HepG2 (cell line): ENCODE results near the gene BTBD19. TPM values are rescaled to one million over a fixed set of nuclear protein-coding genes. Genes with fewer than 3 reads are reported as not detected.
A peak's percentile ranks its signal among the peaks of the same experiment; 100 is the strongest.

ENCODE experiments used
- ARHGAP35 ChIP-seq: sonication (generic); formaldehyde crosslinking; IDR thresholded peaks from 2 replicates; pipeline ENCODE4 v1.9.0; 2022; ENCODE audit warnings: mild to moderate bottlenecking, inconsistent platforms, moderate library complexity, missing genetic modification reagents, borderline replicate concordance
- CHD2 ChIP-seq: IDR thresholded peaks from 2 replicates; pipeline ENCODE4 v1.6.1; 2011; ENCODE audit warnings: low read depth, low read length, improper control_type of control experiment
- GATA4 ChIP-seq: sonication (generic); IDR thresholded peaks from 2 replicates; pipeline ENCODE4 v1.6.1; 2016; ENCODE audit warnings: antibody characterized with exemption, low read depth, borderline replicate concordance
- HOXA5 ChIP-seq: sonication (generic); formaldehyde crosslinking; IDR thresholded peaks from 2 replicates; pipeline ENCODE4 v1.4.0; 2020; ENCODE audit warnings: missing genetic modification reagents
- JUND ChIP-seq: sonication (generic); formaldehyde crosslinking; IDR thresholded peaks from 2 replicates; pipeline ENCODE4 v1.8.0; 2022; ENCODE audit warnings: mild to moderate bottlenecking, missing genetic modification reagents
- KDM6A ChIP-seq: IDR thresholded peaks from 2 replicates; pipeline ENCODE4 v1.6.1; 2016; ENCODE audit warnings: low read depth
- KLF9 ChIP-seq: IDR thresholded peaks from 2 replicates; pipeline ENCODE4 v1.6.1; 2016; ENCODE audit warnings: low read depth
- ZFP90 ChIP-seq: sonication (generic); formaldehyde crosslinking; IDR thresholded peaks from 2 replicates; pipeline ENCODE4 v1.8.0; 2022; ENCODE audit warnings: missing genetic modification reagents, mild to moderate bottlenecking, inconsistent platforms, borderline replicate concordance
- ZMYM2 ChIP-seq: sonication (generic); formaldehyde crosslinking; IDR thresholded peaks from 2 replicates; pipeline ENCODE4 v1.8.0; 2022; ENCODE audit warnings: mild to moderate bottlenecking, missing genetic modification reagents
- ZNF101 ChIP-seq: sonication (generic); formaldehyde crosslinking; IDR thresholded peaks from 2 replicates; pipeline ENCODE4 v1.4.0; 2020; ENCODE audit warnings: mild to moderate bottlenecking, low read depth, missing genetic modification reagents, borderline replicate concordance
- ZNF235 ChIP-seq: sonication (generic); formaldehyde crosslinking; IDR thresholded peaks from 2 replicates; pipeline ENCODE4 v1.8.1; 2023; ENCODE audit warnings: mild to moderate bottlenecking, missing genetic modification reagents, borderline replicate concordance
- ZNF3 ChIP-seq: IDR thresholded peaks from 2 replicates; pipeline ENCODE4 v1.7.0; 2017; ENCODE audit warnings: inconsistent platforms
- ZNF558 ChIP-seq: sonication (generic); formaldehyde crosslinking; IDR thresholded peaks from 2 replicates; pipeline ENCODE4 v1.9.0; 2022; ENCODE audit warnings: mild to moderate bottlenecking, missing genetic modification reagents, borderline replicate concordance
- ZSCAN25 ChIP-seq: sonication (generic); formaldehyde crosslinking; IDR thresholded peaks from 2 replicates; pipeline ENCODE4 v1.8.0; 2022; ENCODE audit warnings: mild to moderate bottlenecking, missing genetic modification reagents
- ZSCAN30 ChIP-seq: sonication (generic); formaldehyde crosslinking; IDR thresholded peaks from 2 replicates; pipeline ENCODE4 v1.5.0; 2020; ENCODE audit warnings: mild to moderate bottlenecking, missing genetic modification reagents
- polyA plus RNA-seq, 8 experiments: library from polyadenylated mRNA; depleted of rRNA in 3 of 8; stranded (reverse) in 7 of 8; unstranded in 1 of 8; fragments of >200 nt; fragmentation: Illumina TruSeq in 4 of 8; extraction: Trizol in 4 of 8; gene quantifications; 2 replicates each; pipeline versions ENCODE4 v1.2.1 to v1.2.3, GENCODE V29; 2011 to 2016; ENCODE audit warnings: low read depth in 4 of 8, missing spikeins in 1 of 8, mixed read lengths in 1 of 8; ENCODE audit not compliant: insufficient read depth in 1 of 8
- total RNA-seq, 5 experiments: library from RNA; depleted of rRNA; stranded (reverse); fragments of >200 nt; fragmentation: Illumina TruSeq; extraction: Trizol; gene quantifications; 2 replicates each; pipeline ENCODE4 v1.2.3, GENCODE V29; 2016; ENCODE audit warnings: low read depth in 1 of 5
- TF ChIP-seq, protein P1 (sequence below): sonication (generic); formaldehyde crosslinking; IDR thresholded peaks from 2 replicates; pipeline ENCODE4 v1.4.0; 2020; ENCODE audit warnings: missing genetic modification reagents, borderline replicate concordance
- TF ChIP-seq, protein P2 (sequence below): sonication (generic); formaldehyde crosslinking; IDR thresholded peaks from 2 replicates; pipeline ENCODE4 v1.5.0; 2020; ENCODE audit warnings: missing genetic modification reagents, mild to moderate bottlenecking, borderline replicate concordance
- TF ChIP-seq, protein P3 (sequence below): sonication (generic); formaldehyde crosslinking; IDR thresholded peaks from 2 replicates; pipeline ENCODE4 v1.5.0; 2020; ENCODE audit warnings: mild to moderate bottlenecking, missing genetic modification reagents, moderate library complexity
- TF ChIP-seq, protein P4 (sequence below): sonication (generic); formaldehyde crosslinking; IDR thresholded peaks from 2 replicates; pipeline ENCODE4 v1.4.0; 2020; ENCODE audit warnings: missing genetic modification reagents

The BTBD19 gene
- total and polyA plus RNA-seq, 2 of the 13 experiments (the other 11 are each of a cell fraction or from before 2014, with no cell fraction given), result 2.7 to 6.7 TPM

DNA sequence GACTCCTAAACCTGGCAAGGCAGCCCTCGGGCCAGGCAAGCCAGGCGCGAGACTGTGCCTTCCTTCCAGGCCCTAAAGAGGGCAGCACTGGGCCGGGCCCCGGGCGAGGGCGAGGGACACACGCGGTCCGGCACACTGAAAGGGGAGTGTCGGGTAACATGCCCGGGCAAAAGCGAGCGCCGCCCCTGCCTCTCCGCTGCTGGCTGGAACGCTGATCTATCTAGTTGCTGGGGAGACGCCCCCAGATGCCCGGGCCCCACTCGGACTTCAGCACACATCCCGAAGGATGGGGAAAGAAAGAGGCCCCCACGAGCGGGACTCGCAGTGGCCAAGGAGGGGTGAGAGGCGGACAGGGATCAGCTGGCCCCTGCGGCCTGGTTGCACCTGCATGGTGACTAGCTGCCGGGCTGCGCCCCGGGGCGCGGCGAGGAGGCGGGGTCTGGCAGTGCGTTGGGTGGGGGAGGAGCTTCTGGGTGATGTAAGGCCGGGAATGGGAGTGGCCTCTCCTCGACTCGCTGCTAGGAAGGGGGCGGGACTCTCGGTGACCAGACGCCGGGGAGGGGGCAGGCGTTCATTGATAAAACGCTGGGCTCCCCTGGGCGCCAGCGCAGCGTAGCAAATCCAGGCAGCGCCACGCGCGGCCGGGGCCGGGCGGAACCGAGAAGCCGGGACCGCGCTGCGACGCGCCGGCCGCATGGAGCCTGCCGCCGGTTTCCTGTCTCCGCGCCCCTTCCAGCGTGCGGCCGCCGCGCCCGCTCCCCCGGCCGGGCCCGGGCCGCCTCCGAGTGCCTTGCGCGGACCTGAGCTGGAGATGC lies 8.3 kb upstream of the BTBD19 start, which contains the start of gene PLK3 (continued):
- TF ChIP-seq, protein P1, sequence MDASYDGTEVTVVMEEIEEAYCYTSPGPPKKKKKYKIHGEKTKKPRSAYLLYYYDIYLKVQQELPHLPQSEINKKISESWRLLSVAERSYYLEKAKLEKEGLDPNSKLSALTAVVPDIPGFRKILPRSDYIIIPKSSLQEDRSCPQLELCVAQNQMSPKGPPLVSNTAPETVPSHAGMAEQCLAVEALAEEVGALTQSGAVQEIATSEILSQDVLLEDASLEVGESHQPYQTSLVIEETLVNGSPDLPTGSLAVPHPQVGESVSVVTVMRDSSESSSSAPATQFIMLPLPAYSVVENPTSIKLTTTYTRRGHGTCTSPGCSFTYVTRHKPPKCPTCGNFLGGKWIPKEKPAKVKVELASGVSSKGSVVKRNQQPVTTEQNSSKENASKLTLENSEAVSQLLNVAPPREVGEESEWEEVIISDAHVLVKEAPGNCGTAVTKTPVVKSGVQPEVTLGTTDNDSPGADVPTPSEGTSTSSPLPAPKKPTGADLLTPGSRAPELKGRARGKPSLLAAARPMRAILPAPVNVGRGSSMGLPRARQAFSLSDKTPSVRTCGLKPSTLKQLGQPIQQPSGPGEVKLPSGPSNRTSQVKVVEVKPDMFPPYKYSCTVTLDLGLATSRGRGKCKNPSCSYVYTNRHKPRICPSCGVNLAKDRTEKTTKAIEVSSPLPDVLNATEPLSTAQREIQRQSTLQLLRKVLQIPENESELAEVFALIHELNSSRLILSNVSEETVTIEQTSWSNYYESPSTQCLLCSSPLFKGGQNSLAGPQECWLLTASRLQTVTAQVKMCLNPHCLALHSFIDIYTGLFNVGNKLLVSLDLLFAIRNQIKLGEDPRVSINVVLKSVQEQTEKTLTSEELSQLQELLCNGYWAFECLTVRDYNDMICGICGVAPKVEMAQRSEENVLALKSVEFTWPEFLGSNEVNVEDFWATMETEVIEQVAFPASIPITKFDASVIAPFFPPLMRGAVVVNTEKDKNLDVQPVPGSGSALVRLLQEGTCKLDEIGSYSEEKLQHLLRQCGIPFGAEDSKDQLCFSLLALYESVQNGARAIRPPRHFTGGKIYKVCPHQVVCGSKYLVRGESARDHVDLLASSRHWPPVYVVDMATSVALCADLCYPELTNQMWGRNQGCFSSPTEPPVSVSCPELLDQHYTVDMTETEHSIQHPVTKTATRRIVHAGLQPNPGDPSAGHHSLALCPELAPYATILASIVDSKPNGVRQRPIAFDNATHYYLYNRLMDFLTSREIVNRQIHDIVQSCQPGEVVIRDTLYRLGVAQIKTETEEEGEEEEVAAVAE, result peak; percentile 57; the same call in 1 of the 2 replicates
- no peak for TF ChIP-seq ZSCAN30
- TF ChIP-seq ZFP90 (CRISPR knock-in tag), result 0 out of 2 replicates have a peak, but pooled peaks have one; percentile 56
- TF ChIP-seq KDM6A (CRISPR knock-in tag), result peak; percentile 40
- TF ChIP-seq ZNF558 (CRISPR knock-in tag), result peak; percentile 55; the same call in 1 of the 2 replicates
- TF ChIP-seq ZSCAN25 (CRISPR knock-in tag), result peak; percentile 64; the same call in 1 of the 2 replicates
- TF ChIP-seq ZNF235, result no peak
- TF ChIP-seq, protein P2, sequence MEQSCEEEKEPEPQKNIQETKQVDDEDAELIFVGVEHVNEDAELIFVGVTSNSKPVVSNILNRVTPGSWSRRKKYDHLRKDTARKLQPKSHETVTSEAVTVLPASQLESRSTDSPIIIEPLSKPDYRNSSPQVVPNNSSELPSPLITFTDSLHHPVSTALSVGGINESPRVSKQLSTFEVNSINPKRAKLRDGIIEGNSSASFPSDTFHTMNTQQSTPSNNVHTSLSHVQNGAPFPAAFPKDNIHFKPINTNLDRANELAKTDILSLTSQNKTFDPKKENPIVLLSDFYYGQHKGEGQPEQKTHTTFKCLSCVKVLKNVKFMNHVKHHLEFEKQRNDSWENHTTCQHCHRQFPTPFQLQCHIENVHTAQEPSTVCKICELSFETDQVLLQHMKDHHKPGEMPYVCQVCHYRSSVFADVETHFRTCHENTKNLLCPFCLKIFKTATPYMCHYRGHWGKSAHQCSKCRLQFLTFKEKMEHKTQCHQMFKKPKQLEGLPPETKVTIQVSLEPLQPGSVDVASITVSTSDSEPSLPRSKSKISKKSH (CRISPR knock-in tag), result peak; percentile 96
- TF ChIP-seq, protein P3, sequence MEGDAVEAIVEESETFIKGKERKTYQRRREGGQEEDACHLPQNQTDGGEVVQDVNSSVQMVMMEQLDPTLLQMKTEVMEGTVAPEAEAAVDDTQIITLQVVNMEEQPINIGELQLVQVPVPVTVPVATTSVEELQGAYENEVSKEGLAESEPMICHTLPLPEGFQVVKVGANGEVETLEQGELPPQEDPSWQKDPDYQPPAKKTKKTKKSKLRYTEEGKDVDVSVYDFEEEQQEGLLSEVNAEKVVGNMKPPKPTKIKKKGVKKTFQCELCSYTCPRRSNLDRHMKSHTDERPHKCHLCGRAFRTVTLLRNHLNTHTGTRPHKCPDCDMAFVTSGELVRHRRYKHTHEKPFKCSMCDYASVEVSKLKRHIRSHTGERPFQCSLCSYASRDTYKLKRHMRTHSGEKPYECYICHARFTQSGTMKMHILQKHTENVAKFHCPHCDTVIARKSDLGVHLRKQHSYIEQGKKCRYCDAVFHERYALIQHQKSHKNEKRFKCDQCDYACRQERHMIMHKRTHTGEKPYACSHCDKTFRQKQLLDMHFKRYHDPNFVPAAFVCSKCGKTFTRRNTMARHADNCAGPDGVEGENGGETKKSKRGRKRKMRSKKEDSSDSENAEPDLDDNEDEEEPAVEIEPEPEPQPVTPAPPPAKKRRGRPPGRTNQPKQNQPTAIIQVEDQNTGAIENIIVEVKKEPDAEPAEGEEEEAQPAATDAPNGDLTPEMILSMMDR (CRISPR knock-in tag), result peak; percentile 98
- TF ChIP-seq GATA4, result no peak
- TF ChIP-seq, protein P4, sequence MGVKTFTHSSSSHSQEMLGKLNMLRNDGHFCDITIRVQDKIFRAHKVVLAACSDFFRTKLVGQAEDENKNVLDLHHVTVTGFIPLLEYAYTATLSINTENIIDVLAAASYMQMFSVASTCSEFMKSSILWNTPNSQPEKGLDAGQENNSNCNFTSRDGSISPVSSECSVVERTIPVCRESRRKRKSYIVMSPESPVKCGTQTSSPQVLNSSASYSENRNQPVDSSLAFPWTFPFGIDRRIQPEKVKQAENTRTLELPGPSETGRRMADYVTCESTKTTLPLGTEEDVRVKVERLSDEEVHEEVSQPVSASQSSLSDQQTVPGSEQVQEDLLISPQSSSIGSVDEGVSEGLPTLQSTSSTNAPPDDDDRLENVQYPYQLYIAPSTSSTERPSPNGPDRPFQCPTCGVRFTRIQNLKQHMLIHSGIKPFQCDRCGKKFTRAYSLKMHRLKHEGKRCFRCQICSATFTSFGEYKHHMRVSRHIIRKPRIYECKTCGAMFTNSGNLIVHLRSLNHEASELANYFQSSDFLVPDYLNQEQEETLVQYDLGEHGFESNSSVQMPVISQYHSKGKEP (CRISPR knock-in tag), result no peak
- TF ChIP-seq ARHGAP35 (CRISPR knock-in tag), result no peak
- TF ChIP-seq CHD2, result no peak
- TF ChIP-seq JUND, result peak; percentile 49; the same call in 1 of the 2 replicates
- TF ChIP-seq ZNF3 (CRISPR knock-in tag), result peak; percentile 56; the same call in 1 of the 2 replicates
- no peak for TF ChIP-seq ZNF101 (CRISPR knock-in tag)
- TF ChIP-seq ZMYM2 (CRISPR knock-in tag), result no peak
- peak; percentile 36; the same call in 1 of the 2 replicates for TF ChIP-seq KLF9 (CRISPR knock-in tag)
- TF ChIP-seq HOXA5 (CRISPR knock-in tag), result no peak; the same call in 1 of the 2 replicates
